Neural cell (in vitro differentiated cells): ENCODE results near the gene ACSS2. TPM values are rescaled to one million over a fixed set of nuclear protein-coding genes. Genes with fewer than 3 reads are reported as not detected.

Source experiments
- H2AFZ ChIP-seq: fragments of 200-600, 300-800 bp; sonication (generic), shearing (Covaris generic); 2 replicates; pipeline ENCODE4 v1.6.0; 2014; ENCODE audit warnings: low read depth, mild to moderate bottlenecking, antibody characterized with exemption, low read length, moderate library complexity
- H3F3A ChIP-seq: fragments of 200-600 bp; shearing (Covaris generic); 2 replicates; pipeline ENCODE4 v1.6.1; 2016; ENCODE audit warnings: mild to moderate bottlenecking, moderate library complexity, mixed read lengths, antibody characterized with exemption, low read length; ENCODE audit not compliant: insufficient read depth, poor library complexity, severe bottlenecking
- H3K27ac ChIP-seq: fragments of 200-600, 300-800 bp; sonication (generic), shearing (Covaris generic); 2 replicates; pipeline ENCODE4 v1.5.1; 2014; ENCODE audit warnings: mild to moderate bottlenecking, low read length, moderate library complexity
- H3K27me3 ChIP-seq: fragments of 300-800, 200-600 bp; sonication (generic), shearing (Covaris generic); 2 replicates; pipeline ENCODE4 v1.6.0; 2014; ENCODE audit warnings: mild to moderate bottlenecking, low read depth, low read length, moderate library complexity; ENCODE audit not compliant: insufficient read depth
- H3K36me3 ChIP-seq: fragments of 300-800, 200-600 bp; sonication (generic), shearing (Covaris generic); 2 replicates; pipeline ENCODE4 v1.5.1; 2014; ENCODE audit warnings: mild to moderate bottlenecking, antibody characterized with exemption, low read length, moderate library complexity; ENCODE audit not compliant: insufficient read depth
- H3K4me2 ChIP-seq: fragments of 300-800, 200-600 bp; sonication (generic), shearing (Covaris generic); 2 replicates; pipeline ENCODE4 v1.6.0; 2014; ENCODE audit warnings: mild to moderate bottlenecking, low read length
- H3K4me3 ChIP-seq: fragments of 300-800, 200-600 bp; sonication (generic), shearing (Covaris generic); 2 replicates; pipeline ENCODE4 v1.5.1; 2014; ENCODE audit warnings: mild to moderate bottlenecking, low read length, moderate library complexity
- H3K79me2 ChIP-seq: fragments of 200-600 bp; shearing (Covaris generic); replicated peaks from 2 replicates; pipeline ENCODE4 v1.6.0; 2014; ENCODE audit warnings: mild to moderate bottlenecking, low read length, moderate library complexity; ENCODE audit not compliant: insufficient read depth
- H3K9ac ChIP-seq: fragments of 300-800, 200-600 bp; sonication (generic), shearing (Covaris generic); 2 replicates; pipeline ENCODE4 v1.6.1; 2016; ENCODE audit warnings: mild to moderate bottlenecking, low read length, mixed read lengths
- H3K9me2 ChIP-seq: fragments of 200-600 bp; shearing (Covaris generic); 2 replicates; pipeline ENCODE4 v1.6.1; 2016; ENCODE audit warnings: mild to moderate bottlenecking, low read length, mixed read lengths; ENCODE audit not compliant: insufficient read depth
- H3K9me3 ChIP-seq: fragments of 200-600, 300-800 bp; sonication (generic), shearing (Covaris generic); 2 replicates; pipeline ENCODE4 v1.6.1; 2016; ENCODE audit warnings: mild to moderate bottlenecking, mixed run types, low read length, moderate library complexity, mixed read lengths
- H4K20me1 ChIP-seq: fragments of 200-600 bp; shearing (Covaris generic); 2 replicates; pipeline ENCODE4 v1.6.1; 2016; ENCODE audit warnings: mild to moderate bottlenecking, mixed run types; ENCODE audit not compliant: insufficient read depth
- CTCF ChIP-seq: fragments of 450-650 bp; IDR thresholded peaks from 2 replicates; pipeline ENCODE4 v1.5.1; 2014; ENCODE audit warnings: antibody characterized with exemption, mild to moderate bottlenecking, moderate library complexity; ENCODE audit not compliant: poor library complexity, severe bottlenecking
- EP300 ChIP-seq: fragments of 450-650 bp; conservative IDR thresholded peaks from 2 replicates; pipeline ENCODE4 v1.6.1; 2014; ENCODE audit warnings: antibody characterized with exemption, mild to moderate bottlenecking, moderate library complexity; ENCODE audit not compliant: poor library complexity, severe bottlenecking
- EZH2 ChIP-seq: fragments of 200-600, 300-800 bp; shearing (Covaris generic), sonication (generic); IDR thresholded peaks from 2 replicates; pipeline ENCODE4 v1.6.1; 2014; ENCODE audit warnings: antibody characterized with exemption, low read length, borderline replicate concordance, mild to moderate bottlenecking; ENCODE audit not compliant: insufficient read depth, poor library complexity, severe bottlenecking
- MXI1 ChIP-seq: fragments of 450-650 bp; conservative IDR thresholded peaks from 2 replicates; pipeline ENCODE4 v1.6.1; 2014; ENCODE audit warnings: antibody characterized with exemption, mild to moderate bottlenecking; ENCODE audit not compliant: poor library complexity, severe bottlenecking
- POLR2AphosphoS5 ChIP-seq: IDR thresholded peaks from 2 replicates; pipeline ENCODE4 v1.6.1; 2012
- RAD21 ChIP-seq: fragments of 450-650 bp; conservative IDR thresholded peaks from 2 replicates; pipeline ENCODE4 v1.6.1; 2014; ENCODE audit warnings: antibody characterized with exemption, mild to moderate bottlenecking, moderate library complexity
- REST ChIP-seq: IDR thresholded peaks from 2 replicates; pipeline ENCODE4 v1.6.1; 2012; ENCODE audit warnings: borderline replicate concordance
- SMC3 ChIP-seq: fragments of 450-650 bp; conservative IDR thresholded peaks from 2 replicates; pipeline ENCODE4 v1.6.1; 2014; ENCODE audit warnings: antibody characterized with exemption, mild to moderate bottlenecking, moderate library complexity; ENCODE audit not compliant: poor library complexity
- TAF1 ChIP-seq: IDR thresholded peaks from 2 replicates; pipeline ENCODE4 v1.6.1; 2012; ENCODE audit warnings: low read depth
- polyA plus RNA-seq: library from polyadenylated mRNA; depleted of rRNA; stranded (reverse); fragments of >200 nt; gene quantifications from 2 replicates; pipeline ENCODE4 v1.2.3, GENCODE V29; 2014

Gene ACSS2
- polyA plus RNA-seq, 1 donor from 2014 or later: 12.3 TPM

GRCh38 chr20:34904202-34904621 is 27.8 kb downstream of the ACSS2 start:
- Histone ChIP-seq H2AFZ (no peak overlapping the region), H3K27ac (no peak overlapping the region), H3F3A (no peaks in the 10 kb centered on the region), H4K20me1 (no peaks in the 10 kb centered on the region), H3K79me2 (no peaks in the 10 kb centered on the region), H3K4me2 (no peak overlapping the region), H3K9me2 (no peaks in the 10 kb centered on the region), H3K9me3 (no peaks in the 10 kb centered on the region), H3K27me3 (no peaks in the 10 kb centered on the region), H3K36me3 (no peaks in the 10 kb centered on the region), H3K9ac (no peak overlapping the region), H3K4me3 (no peak overlapping the region)
- TF ChIP-seq SMC3 (no peak), MXI1 (no peak), POLR2AphosphoS5 (no peak), CTCF (no peak), TAF1 (no peak), EZH2 (no peak), EP300 (no peak), RAD21 (no peak), REST (no peak)

GRCh38 chr20:34907616-34908469 is 31.4 kb downstream of the ACSS2 start:
- Histone ChIP-seq H3K9ac (no peak overlapping the region), H3F3A (no peaks in the 10 kb centered on the region), H3K4me2 (no peak overlapping the region), H3K27ac (no peak overlapping the region), H3K79me2 (no peaks in the 10 kb centered on the region), H3K9me3 (no peaks in the 10 kb centered on the region), H3K9me2 (no peaks in the 10 kb centered on the region), H3K36me3 (no peaks in the 10 kb centered on the region), H2AFZ (no peak overlapping the region), H4K20me1 (no peaks in the 10 kb centered on the region), H3K4me3 (no peak overlapping the region), H3K27me3 (no peaks in the 10 kb centered on the region)
- TF ChIP-seq REST: no peak
- no peak for TF ChIP-seq SMC3
- no peak for TF ChIP-seq TAF1
- TF ChIP-seq MXI1: no peak
- no peak for TF ChIP-seq EZH2
- no peak for TF ChIP-seq POLR2AphosphoS5
- TF ChIP-seq EP300: no peak
- no peak for TF ChIP-seq RAD21
- no peak for TF ChIP-seq CTCF
